GM12878 (cell line): ENCODE results near the gene RGS11.

Experiments
- CEBPB ChIP-seq, 2 experiments: fragments of 150-350 bp in 1 of 2; IDR thresholded peaks; 2 replicates each; pipeline ENCODE4 v1.6.1; 2012 to 2014; ENCODE audit warnings: low read depth in 2 of 2, low read length in 2 of 2, borderline replicate concordance in 1 of 2, inconsistent platforms in 1 of 2
- ESRRA ChIP-seq: IDR thresholded peaks from 2 replicates; pipeline ENCODE4 v1.6.1; 2012; ENCODE audit warnings: mild to moderate bottlenecking, low read length, improper control_type of control experiment
- FOXM1 ChIP-seq: IDR thresholded peaks from 2 replicates; pipeline ENCODE4 v1.6.1; 2012; ENCODE audit warnings: low read depth, mild to moderate bottlenecking, inconsistent platforms, low read length, moderate library complexity
- RAD21 ChIP-seq: IDR thresholded peaks from 2 replicates; pipeline ENCODE4 v1.6.1; 2011; ENCODE audit warnings: mild to moderate bottlenecking, low read depth, low read length, moderate library complexity; ENCODE audit not compliant: insufficient read depth
- SP1 ChIP-seq: IDR thresholded peaks from one replicate; pipeline ENCODE4 v1.6.1; 2011; ENCODE audit warnings: low read depth, low read length
- ZNF274 ChIP-seq: IDR thresholded peaks from one replicate; pipeline ENCODE4 v1.8.0; 2011; ENCODE audit not compliant: insufficient read length, insufficient read depth
- ZSCAN29 ChIP-seq: fragments of 450-650 bp; IDR thresholded peaks from 2 replicates; pipeline ENCODE4 v1.6.1; 2017; ENCODE audit warnings: mild to moderate bottlenecking, moderate library complexity
- TF ChIP-seq, protein P1 (sequence below), 3 experiments: IDR thresholded peaks in 2 of 3; conservative IDR thresholded peaks in 1 of 3; 2 replicates each; pipeline ENCODE4 v1.5.1; 2011; ENCODE audit warnings: low read depth in 3 of 3, low read length in 3 of 3, mild to moderate bottlenecking in 3 of 3, control low read depth in 2 of 3, moderate library complexity in 2 of 3, inconsistent platforms in 1 of 3, mixed read lengths in 1 of 3; ENCODE audit not compliant: control insufficient read depth in 2 of 3, insufficient read depth in 1 of 3; ENCODE audit errors: extremely low read depth in 1 of 3
- TF ChIP-seq, protein P2 (sequence below): fragments of 450-650 bp; IDR thresholded peaks from 2 replicates; pipeline ENCODE4 v1.6.1; 2017; ENCODE audit warnings: antibody characterized with exemption, mild to moderate bottlenecking, moderate library complexity

DNA sequence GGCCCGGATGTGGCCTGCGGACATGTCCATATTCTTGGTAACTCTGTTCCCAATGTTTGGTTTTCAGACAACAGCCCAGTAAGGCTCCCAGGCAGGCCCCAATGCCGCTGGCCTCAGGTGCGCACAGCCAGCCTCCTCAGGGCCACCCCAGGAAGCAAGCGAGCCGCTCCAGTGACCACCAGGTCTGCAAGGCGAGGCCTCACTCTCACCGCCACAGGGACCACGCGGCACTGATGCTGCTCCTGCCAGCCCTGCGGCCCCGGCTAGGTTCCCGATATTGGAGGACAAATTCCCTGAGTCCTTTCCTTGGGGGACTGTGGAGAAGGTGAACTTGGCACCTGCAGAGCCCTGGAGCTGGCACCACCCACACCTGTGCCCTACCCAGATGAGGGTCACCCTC lies 26.2 kb upstream of the RGS11 start:
- TF ChIP-seq FOXM1 (no peak), CEBPB (IDR thresholded peaks at IDR 0.05; ENCODE audit: borderline replicate concordance in 1 of 2, low read depth in 2 of 2, low read length in 2 of 2) (no peak), ZSCAN29 (no peak), RAD21 (no peak), ESRRA (no peak), SP1 (no peak), ZNF274 (no peak)
- TF ChIP-seq, protein P1, sequence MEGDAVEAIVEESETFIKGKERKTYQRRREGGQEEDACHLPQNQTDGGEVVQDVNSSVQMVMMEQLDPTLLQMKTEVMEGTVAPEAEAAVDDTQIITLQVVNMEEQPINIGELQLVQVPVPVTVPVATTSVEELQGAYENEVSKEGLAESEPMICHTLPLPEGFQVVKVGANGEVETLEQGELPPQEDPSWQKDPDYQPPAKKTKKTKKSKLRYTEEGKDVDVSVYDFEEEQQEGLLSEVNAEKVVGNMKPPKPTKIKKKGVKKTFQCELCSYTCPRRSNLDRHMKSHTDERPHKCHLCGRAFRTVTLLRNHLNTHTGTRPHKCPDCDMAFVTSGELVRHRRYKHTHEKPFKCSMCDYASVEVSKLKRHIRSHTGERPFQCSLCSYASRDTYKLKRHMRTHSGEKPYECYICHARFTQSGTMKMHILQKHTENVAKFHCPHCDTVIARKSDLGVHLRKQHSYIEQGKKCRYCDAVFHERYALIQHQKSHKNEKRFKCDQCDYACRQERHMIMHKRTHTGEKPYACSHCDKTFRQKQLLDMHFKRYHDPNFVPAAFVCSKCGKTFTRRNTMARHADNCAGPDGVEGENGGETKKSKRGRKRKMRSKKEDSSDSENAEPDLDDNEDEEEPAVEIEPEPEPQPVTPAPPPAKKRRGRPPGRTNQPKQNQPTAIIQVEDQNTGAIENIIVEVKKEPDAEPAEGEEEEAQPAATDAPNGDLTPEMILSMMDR (IDR thresholded peaks at IDR 0.05 in 2 of 3, conservative IDR thresholded peaks at IDR 0.05 in 1 of 3; ENCODE audit: control insufficient read depth in 2 of 3, extremely low read depth in 1 of 3, insufficient read depth in 1 of 3, low read depth in 3 of 3, low read length in 3 of 3), result no peak
- TF ChIP-seq, protein P2, sequence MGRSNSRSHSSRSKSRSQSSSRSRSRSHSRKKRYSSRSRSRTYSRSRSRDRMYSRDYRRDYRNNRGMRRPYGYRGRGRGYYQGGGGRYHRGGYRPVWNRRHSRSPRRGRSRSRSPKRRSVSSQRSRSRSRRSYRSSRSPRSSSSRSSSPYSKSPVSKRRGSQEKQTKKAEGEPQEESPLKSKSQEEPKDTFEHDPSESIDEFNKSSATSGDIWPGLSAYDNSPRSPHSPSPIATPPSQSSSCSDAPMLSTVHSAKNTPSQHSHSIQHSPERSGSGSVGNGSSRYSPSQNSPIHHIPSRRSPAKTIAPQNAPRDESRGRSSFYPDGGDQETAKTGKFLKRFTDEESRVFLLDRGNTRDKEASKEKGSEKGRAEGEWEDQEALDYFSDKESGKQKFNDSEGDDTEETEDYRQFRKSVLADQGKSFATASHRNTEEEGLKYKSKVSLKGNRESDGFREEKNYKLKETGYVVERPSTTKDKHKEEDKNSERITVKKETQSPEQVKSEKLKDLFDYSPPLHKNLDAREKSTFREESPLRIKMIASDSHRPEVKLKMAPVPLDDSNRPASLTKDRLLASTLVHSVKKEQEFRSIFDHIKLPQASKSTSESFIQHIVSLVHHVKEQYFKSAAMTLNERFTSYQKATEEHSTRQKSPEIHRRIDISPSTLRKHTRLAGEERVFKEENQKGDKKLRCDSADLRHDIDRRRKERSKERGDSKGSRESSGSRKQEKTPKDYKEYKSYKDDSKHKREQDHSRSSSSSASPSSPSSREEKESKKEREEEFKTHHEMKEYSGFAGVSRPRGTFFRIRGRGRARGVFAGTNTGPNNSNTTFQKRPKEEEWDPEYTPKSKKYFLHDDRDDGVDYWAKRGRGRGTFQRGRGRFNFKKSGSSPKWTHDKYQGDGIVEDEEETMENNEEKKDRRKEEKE, result no peak
